Endothelial cell of umbilical vein (primary cell): ENCODE results near the gene MMP24. TPM values are rescaled to one million over a fixed set of nuclear protein-coding genes. Genes with fewer than 3 reads are reported as not detected.
A peak's percentile ranks its signal among the peaks of the same experiment; 100 is the strongest.

Experiments
- BruUV-seq: library from RNA; stranded (reverse); fragments of 400-500 nt; replicated peaks from 2 replicates; lab custom pipeline; 2021; lab: Mats Ljungman, UMichigan
- CTCF ChIA-PET: fragments of 300-600, 350-600 bp; sonication (Branson Sonifier 250); formaldehyde crosslinking; loops from one replicate; lab custom pipeline; 2021; ENCODE audit warnings: antibody characterized with exemption, inconsistent platforms; lab: Charles Lee
- POLR2A ChIA-PET: fragments of 300-600, 350-600 bp; sonication (Branson Sonifier 250); formaldehyde crosslinking; loops from one replicate; lab custom pipeline; 2021; ENCODE audit warnings: antibody characterized with exemption, inconsistent platforms; lab: Charles Lee
- DNase-seq: peaks from one replicate; pipeline ENCODE4 v3.0.0-alpha.2; 2011; ENCODE audit warnings: low read depth, low spot score
- FAIRE-seq: peaks from 2 replicates; lab custom pipeline; 2011; peaks lifted over from hg19 to GRCh38; lab: Jason Lieb, UNC
- H2AFZ ChIP-seq: 2 replicates; pipeline ENCODE4 v1.6.0; 2012; ENCODE audit warnings: low read depth, low read length, control low read depth, inconsistent platforms
- H3K27ac ChIP-seq: 2 replicates; pipeline ENCODE4 v1.5.1; 2011; ENCODE audit warnings: low read depth, mild to moderate bottlenecking, control low read depth, low read length, moderate library complexity; ENCODE audit not compliant: insufficient read depth
- H3K27me3 ChIP-seq, 2 experiments: 2 replicates each; pipeline versions ENCODE4 v1.6.0 to v1.6.1; 2011; ENCODE audit warnings: low read length in 2 of 2, mixed read lengths in 1 of 2; ENCODE audit not compliant: control insufficient read depth in 2 of 2, insufficient read depth in 2 of 2
- H3K36me3 ChIP-seq, 2 experiments: 2 replicates in 1 of 2; 3 replicates in 1 of 2; pipeline ENCODE4 v1.5.1; 2011; ENCODE audit warnings: low read length in 2 of 2, mild to moderate bottlenecking in 1 of 2, moderate library complexity in 1 of 2; ENCODE audit not compliant: control insufficient read depth in 2 of 2, insufficient read depth in 2 of 2; ENCODE audit errors: extremely low read depth in 1 of 2
- H3K4me1 ChIP-seq: 3 replicates; pipeline ENCODE4 v1.5.1; 2011; ENCODE audit warnings: mild to moderate bottlenecking, low read length; ENCODE audit not compliant: control insufficient read depth, insufficient read depth; ENCODE audit errors: extremely low read depth
- H3K4me2 ChIP-seq: 2 replicates; pipeline ENCODE4 v1.6.1; 2011; ENCODE audit warnings: low read length, control low read depth, mixed read lengths; ENCODE audit not compliant: insufficient read depth
- H3K4me3 ChIP-seq, 3 experiments: fragments of 200-600 bp in 1 of 3; sonication (generic), shearing (Covaris generic) in 1 of 3; replicated peaks in 1 of 3; 2 replicates each; pipeline ENCODE4 v1.5.1; 2011 to 2016; ENCODE audit warnings: control low read depth in 3 of 3, low read length in 3 of 3, mild to moderate bottlenecking in 2 of 3, inconsistent platforms in 1 of 3, low read depth in 1 of 3, moderate library complexity in 1 of 3; ENCODE audit not compliant: insufficient read depth in 1 of 3
- H3K79me2 ChIP-seq: 2 replicates; pipeline ENCODE4 v1.6.0; 2012; ENCODE audit warnings: low read length, inconsistent platforms; ENCODE audit not compliant: control insufficient read depth, insufficient read depth
- H3K9ac ChIP-seq: replicated peaks from 2 replicates; pipeline ENCODE3; 2011; ENCODE audit warnings: low read length, control low read depth; ENCODE audit not compliant: insufficient read depth; ENCODE audit errors: extremely low read depth
- H3K9me1 ChIP-seq: replicated peaks from 3 replicates; pipeline ENCODE4 v1.6.0; 2011; ENCODE audit warnings: mild to moderate bottlenecking, low read length; ENCODE audit not compliant: control insufficient read depth, insufficient read depth; ENCODE audit errors: extremely low read depth
- H3K9me3 ChIP-seq: replicated peaks from 2 replicates; pipeline ENCODE4 v1.5.1; 2012; ENCODE audit warnings: low read length, inconsistent platforms; ENCODE audit not compliant: control insufficient read depth, insufficient read depth
- H4K20me1 ChIP-seq: replicated peaks from 2 replicates; pipeline ENCODE3; 2011; ENCODE audit warnings: mild to moderate bottlenecking, low read length; ENCODE audit not compliant: control insufficient read depth, insufficient read depth; ENCODE audit errors: extremely low read depth
- CTCF ChIP-seq, 2 donors: IDR thresholded peaks; 1 replicate in 1 of 2; 2 replicates in 1 of 2; pipeline ENCODE4 v1.5.1; 2011; ENCODE audit warnings: low read length in 2 of 2, mild to moderate bottlenecking in 2 of 2, moderate library complexity in 2 of 2, control low read depth in 1 of 2, inconsistent platforms in 1 of 2, low read depth in 1 of 2; ENCODE audit not compliant: insufficient read depth in 1 of 2; ENCODE audit errors: extremely low read depth in 1 of 2
- JUN ChIP-seq: IDR thresholded peaks from 2 replicates; pipeline ENCODE4 v1.6.1; 2011; ENCODE audit warnings: borderline replicate concordance, low read depth; ENCODE audit not compliant: insufficient read length, insufficient read depth
- dilution Hi-C: fragments of 300-500 bp; cut with MboI; formaldehyde crosslinking; loops from one replicate; pipeline ENCODE4 v1.15.0; 2019; ENCODE audit warnings: low sequenced_read_pairs; ENCODE audit not compliant: extremely low pct_ligation_motif_present
- intact Hi-C: fragments of 100-400 bp; cut with micrococcal nuclease; formaldehyde crosslinking; loops from one replicate; pipeline ENCODE4 v1.10.0; 2022
- polyA plus RNA-seq, 4 experiments: library from polyadenylated mRNA; depleted of rRNA in 3 of 4; stranded (reverse) in 3 of 4; unstranded in 1 of 4; fragments of >200 nt; gene quantifications; 2 replicates each; pipeline versions ENCODE4 v1.2.1 to v1.2.3, GENCODE V29; 2011 to 2012; ENCODE audit warnings: missing spikeins in 1 of 4
- total RNA-seq: library from RNA; stranded (reverse); gene quantifications from 2 replicates; pipeline ENCODE4 v1.2.3, GENCODE V29; 2021

MMP24 gene
- total and polyA plus RNA-seq, 2 donors (not counting 3 experiments of a cell fraction or from before 2014, with no cell fraction given): 0.27 to 0.54 TPM

GRCh38 chr20:35306931-35307517 is 80.5 kb downstream of the MMP24 start:
- POLR2A ChIA-PET: interaction anchor here (1.8 kb wide), 1 partner anchor 11 kb away, joined by 5 read pairs; no protein-coding TSS in a partner anchor
- no TSS peak for BruUV-seq
- Histone ChIP-seq H3K4me2 (no peak overlapping the region), H3K9ac (no peak overlapping the region), H3K9me3 (no peaks in the 10 kb centered on the region), H3K36me3 (no peaks in the 10 kb centered on the region), H3K4me3 (no peak overlapping the region), H3K9me1 (no peaks in the 10 kb centered on the region), H3K27ac (peak overlapping the region; percentile 70), H3K79me2 (no peaks in the 10 kb centered on the region), H2AFZ (peak overlapping the region; percentile 15), H3K4me1 (peaks cover 80% of the 10 kb centered on the region), H4K20me1 (no peaks in the 10 kb centered on the region), H3K27me3 (no peaks in the 10 kb centered on the region)
- peak; percentile 87 for FAIRE-seq
- TF ChIP-seq JUN (no peak), CTCF (IDR thresholded peaks at IDR 0.05; ENCODE audit: extremely low read depth in 1 of 2, insufficient read depth in 1 of 2, low read depth in 1 of 2, low read length in 2 of 2) (peak; percentile 92 to 95)
- DNase-seq: peak; percentile 71
- intact Hi-C loops (loop anchor here (1.0 kb wide), 1 partner anchor 135 kb away; the partner anchor contains the start of gene PROCR), dilution Hi-C loops (no loop called here)
- CTCF ChIA-PET: interaction anchor here (0.5 to 9.7 kb wide), 22 partner anchors 10 to 211 kb away, joined by 3 to 200 read pairs (median 5); partner anchors contain the start of genes CEP250, EIF6, GDF5 and MMP24OS
